Activated T-cell treated with anti-CD3 and anti-CD28 coated beads, Interleukin-2, amount 50 U/mL, for 24 hours (primary cell): Measurements from ENCODE around the gene CHCT1.

Source experiments
- DNase-seq: peaks from one replicate; pipeline ENCODE4 v3.0.0-alpha.2; 2020
- H3K27ac Mint-ChIP-seq: 2 replicates; pipeline ENCODE4 v1.8.0; 2020; ENCODE audit warnings: mild to moderate bottlenecking, mixed read lengths
- H3K27me3 Mint-ChIP-seq: 2 replicates; pipeline ENCODE4 v1.8.0; 2020; ENCODE audit warnings: mixed read lengths
- H3K36me3 Mint-ChIP-seq: 2 replicates; pipeline ENCODE4 v1.8.0; 2020; ENCODE audit warnings: low read depth, mixed read lengths
- H3K4me1 Mint-ChIP-seq: 2 replicates; pipeline ENCODE4 v1.8.0; 2020; ENCODE audit warnings: low read depth, mixed read lengths
- H3K4me3 Mint-ChIP-seq: 2 replicates; pipeline ENCODE4 v1.8.0; 2020; ENCODE audit warnings: mild to moderate bottlenecking, moderate library complexity, mixed read lengths
- H3K9me3 Mint-ChIP-seq: 2 replicates; pipeline ENCODE4 v1.8.0; 2020; ENCODE audit warnings: mixed read lengths

CHCT1 gene

GRCh38 chr17:60445144-60445543 lies 22.9 kb downstream of the CHCT1 start:
- Mint-ChIP-seq H3K36me3 (peaks cover 31% of the 10 kb centered on the region), H3K9me3 (no peaks in the 10 kb centered on the region), H3K4me1 (no peaks in the 10 kb centered on the region), H3K4me3 (no peak overlapping the region), H3K27me3 (no peaks in the 10 kb centered on the region), H3K27ac (no peak overlapping the region)
- no peak for DNase-seq

- Mint-ChIP-seq H3K4me1 (no peaks in the 10 kb centered on the region), H3K9me3 (no peaks in the 10 kb centered on the region), H3K27ac (no peak overlapping the region), H3K27me3 (no peaks in the 10 kb centered on the region), H3K36me3 (peaks cover 51% of the 10 kb centered on the region), H3K4me3 (no peak overlapping the region)
- DNase-seq, result no peak
Observed at GRCh38 chr17:60447375-60447774, 25.1 kb downstream of the CHCT1 start.

- Mint-ChIP-seq H3K36me3 (peaks cover 68% of the 10 kb centered on the region), H3K27me3 (no peaks in the 10 kb centered on the region), H3K4me3 (no peak overlapping the region), H3K4me1 (no peaks in the 10 kb centered on the region), H3K9me3 (no peaks in the 10 kb centered on the region), H3K27ac (no peak overlapping the region)
- no peak for DNase-seq
Observed at GRCh38 chr17:60451071-60451470, 28.8 kb downstream of the CHCT1 start.

- peaks cover 68% of the 10 kb centered on the region for H3K36me3 Mint-ChIP-seq
- no peaks in the 10 kb centered on the region for H3K27me3 Mint-ChIP-seq
- H3K27ac Mint-ChIP-seq, result no peak overlapping the region
- no peak for DNase-seq
- H3K4me3 Mint-ChIP-seq, result no peak overlapping the region
- H3K9me3 Mint-ChIP-seq, result no peaks in the 10 kb centered on the region
- no peaks in the 10 kb centered on the region for H3K4me1 Mint-ChIP-seq
Observed at GRCh38 chr17:60451965-60452364, 29.7 kb downstream of the CHCT1 start.

GRCh38 chr17:60455378-60455777 lies 33.1 kb downstream of the CHCT1 start:
- Mint-ChIP-seq H3K27me3 (no peaks in the 10 kb centered on the region), H3K4me1 (no peaks in the 10 kb centered on the region), H3K36me3 (peaks cover 75% of the 10 kb centered on the region), H3K9me3 (no peaks in the 10 kb centered on the region), H3K4me3 (no peak overlapping the region), H3K27ac (no peak overlapping the region)
- no peak for DNase-seq

DNA sequence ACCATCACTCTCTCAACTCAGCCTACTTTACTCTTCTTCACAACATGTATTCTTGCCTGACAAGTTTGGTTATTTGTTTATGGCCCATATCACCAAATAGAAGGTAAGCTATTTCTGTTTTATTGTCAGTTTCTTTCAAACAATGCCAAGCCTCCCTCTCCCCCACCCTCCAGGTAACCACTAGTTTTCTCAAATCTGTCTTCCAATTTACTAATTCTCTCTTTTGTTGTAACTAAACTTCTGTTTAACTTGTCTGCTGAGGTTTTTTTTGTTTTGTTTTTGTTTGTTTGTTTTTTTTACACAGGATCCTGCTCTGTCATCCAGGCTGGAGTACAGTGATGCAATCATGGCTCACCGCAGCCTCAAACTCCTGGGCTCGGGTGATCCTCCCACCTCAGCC lies 34.9 kb downstream of the CHCT1 start:
- H3K27me3 Mint-ChIP-seq, result no peaks in the 10 kb centered on the region
- no peaks in the 10 kb centered on the region for H3K4me1 Mint-ChIP-seq
- no peaks in the 10 kb centered on the region for H3K9me3 Mint-ChIP-seq
- H3K4me3 Mint-ChIP-seq, result no peak overlapping the region
- peaks cover 73% of the 10 kb centered on the region for H3K36me3 Mint-ChIP-seq
- peak overlapping the region; percentile 55 for H3K27ac Mint-ChIP-seq
- no peak for DNase-seq

- no peaks in the 10 kb centered on the region for H3K9me3 Mint-ChIP-seq
- peaks cover 71% of the 10 kb centered on the region for H3K36me3 Mint-ChIP-seq
- no peak for DNase-seq
- H3K4me1 Mint-ChIP-seq, result no peaks in the 10 kb centered on the region
- H3K4me3 Mint-ChIP-seq, result no peak overlapping the region
- H3K27ac Mint-ChIP-seq, result no peak overlapping the region
- H3K27me3 Mint-ChIP-seq, result no peaks in the 10 kb centered on the region
Observed at GRCh38 chr17:60461584-60461983, 39.3 kb downstream of the CHCT1 start.

DNA sequence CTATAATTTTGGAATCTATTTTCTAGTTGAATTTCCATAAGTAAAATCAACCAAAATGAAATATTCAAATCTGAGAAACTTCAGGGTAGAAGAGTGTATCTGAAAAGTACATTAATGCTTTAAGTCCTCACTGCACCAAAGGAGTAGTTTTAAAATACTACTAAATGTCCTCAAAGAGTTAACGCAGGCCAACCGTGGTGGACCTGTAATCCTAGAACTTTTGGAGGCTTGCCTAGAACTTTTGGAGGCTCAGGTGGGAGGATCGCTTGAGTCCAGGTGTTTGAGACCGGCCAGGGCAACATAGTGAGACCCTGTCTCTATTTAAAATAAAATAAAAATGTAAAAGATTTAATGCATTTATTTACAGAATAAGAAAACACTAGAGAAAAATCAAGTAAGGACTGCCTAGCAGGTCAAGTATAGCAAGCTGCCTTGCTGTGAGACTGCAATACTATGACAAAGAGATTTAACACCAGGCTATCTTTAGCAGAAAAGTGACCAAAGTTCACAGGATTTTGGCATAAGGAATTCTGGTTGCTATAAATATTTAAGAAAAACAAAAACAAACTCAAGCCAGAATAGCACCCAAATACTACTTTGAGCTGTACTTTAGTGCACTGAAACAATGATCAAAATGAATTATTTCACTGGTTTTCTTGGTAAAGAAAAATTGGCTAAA lies 41.0 kb downstream of the CHCT1 start:
- DNase-seq, result no peak
- Mint-ChIP-seq H3K4me3 (no peak overlapping the region), H3K27ac (no peak overlapping the region), H3K36me3 (peaks cover 57% of the 10 kb centered on the region), H3K9me3 (no peaks in the 10 kb centered on the region), H3K4me1 (no peaks in the 10 kb centered on the region), H3K27me3 (no peaks in the 10 kb centered on the region)

GRCh38 chr17:60464343-60464742 lies 42.1 kb downstream of the CHCT1 start:
- no peak for DNase-seq
- H3K4me3 Mint-ChIP-seq, result no peak overlapping the region
- H3K27ac Mint-ChIP-seq, result no peak overlapping the region
- H3K27me3 Mint-ChIP-seq, result no peaks in the 10 kb centered on the region
- H3K4me1 Mint-ChIP-seq, result no peaks in the 10 kb centered on the region
- no peaks in the 10 kb centered on the region for H3K9me3 Mint-ChIP-seq
- H3K36me3 Mint-ChIP-seq, result peaks cover 50% of the 10 kb centered on the region

DNA sequence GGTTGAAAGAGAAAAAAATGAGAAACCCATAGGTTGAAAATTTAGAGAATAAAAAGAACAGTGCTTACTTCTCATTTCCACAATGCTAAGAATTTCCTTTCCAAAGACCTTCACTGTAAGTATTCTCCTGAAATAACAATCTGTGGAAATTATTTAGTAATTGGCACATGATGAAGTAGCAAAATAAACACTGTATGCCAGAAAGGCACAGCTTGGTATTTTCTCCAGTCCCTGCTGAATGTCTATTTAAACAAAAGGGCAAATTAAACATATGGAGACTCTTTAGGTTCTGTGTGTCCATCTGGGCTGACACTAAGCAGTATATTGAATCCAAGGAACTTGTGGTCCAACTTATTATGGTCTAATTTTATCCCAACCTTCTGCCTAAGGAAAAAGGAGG lies 46.1 kb downstream of the CHCT1 start:
- Mint-ChIP-seq H3K27me3 (no peaks in the 10 kb centered on the region), H3K9me3 (no peaks in the 10 kb centered on the region), H3K36me3 (peaks cover 55% of the 10 kb centered on the region), H3K27ac (no peak overlapping the region), H3K4me1 (peaks cover 12% of the 10 kb centered on the region), H3K4me3 (no peak overlapping the region)
- no peak for DNase-seq

DNA sequence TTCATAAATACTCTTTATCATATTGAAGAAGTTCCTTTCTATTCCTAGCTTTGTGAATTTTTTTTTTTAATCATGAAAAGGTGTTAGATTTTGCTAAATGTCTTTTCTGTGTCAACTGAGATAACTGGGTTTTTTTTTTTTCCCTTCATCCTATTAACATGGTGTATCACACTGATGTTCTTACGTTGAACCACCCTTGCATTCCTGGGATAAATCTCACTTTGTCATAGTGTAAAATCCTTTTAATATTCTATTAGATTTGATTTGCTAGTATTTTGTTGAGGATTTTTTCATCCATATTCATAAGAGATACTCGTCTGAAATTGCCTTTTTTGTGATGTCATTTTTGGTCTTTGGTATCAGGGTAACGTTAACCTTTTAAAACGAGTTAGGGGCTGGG lies 49.2 kb downstream of the CHCT1 start:
- no peak for DNase-seq
- Mint-ChIP-seq H3K27me3 (no peaks in the 10 kb centered on the region), H3K4me3 (no peak overlapping the region), H3K27ac (no peak overlapping the region), H3K36me3 (peaks cover 45% of the 10 kb centered on the region), H3K9me3 (no peaks in the 10 kb centered on the region), H3K4me1 (peaks cover 12% of the 10 kb centered on the region)

DNA sequence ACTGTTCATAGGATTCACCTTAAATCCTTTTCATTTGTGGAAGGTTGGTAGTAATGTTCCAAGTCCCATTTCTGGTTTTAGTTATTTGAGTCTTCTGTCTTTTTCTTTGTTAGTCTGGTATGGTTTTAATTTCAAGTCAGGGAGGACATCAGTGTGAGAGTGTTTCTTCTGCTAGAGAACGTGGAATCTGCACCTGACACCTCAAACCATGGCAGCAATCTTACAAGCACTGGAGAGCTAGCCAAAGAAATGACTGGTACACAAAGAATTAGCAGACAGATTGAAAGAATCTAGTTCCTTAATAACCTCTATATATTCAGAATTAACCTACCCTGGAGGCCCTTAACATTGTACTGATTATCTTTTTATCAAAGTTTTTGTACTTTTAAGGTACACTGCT lies 50.2 kb downstream of the CHCT1 start:
- Mint-ChIP-seq H3K4me3 (no peak overlapping the region), H3K36me3 (peaks cover 52% of the 10 kb centered on the region), H3K27ac (no peak overlapping the region), H3K9me3 (no peaks in the 10 kb centered on the region), H3K4me1 (peaks cover 12% of the 10 kb centered on the region), H3K27me3 (no peaks in the 10 kb centered on the region)
- DNase-seq, result no peak

- no peak for DNase-seq
- no peak overlapping the region for H3K27ac Mint-ChIP-seq
- peaks cover 12% of the 10 kb centered on the region for H3K4me1 Mint-ChIP-seq
- no peak overlapping the region for H3K4me3 Mint-ChIP-seq
- no peaks in the 10 kb centered on the region for H3K9me3 Mint-ChIP-seq
- peaks cover 58% of the 10 kb centered on the region for H3K36me3 Mint-ChIP-seq
- H3K27me3 Mint-ChIP-seq, result no peaks in the 10 kb centered on the region
Observed at GRCh38 chr17:60473788-60474187, 51.5 kb downstream of the CHCT1 start.
